Neural progenitor cell (in vitro differentiated cells): ENCODE results near the gene MAP3K2.

Experiments used
- CTCF ChIP-seq: fragments of 200-600 bp; sonication (generic); IDR thresholded peaks from 2 replicates; pipeline ENCODE4 v1.5.1; 2017; ENCODE audit warnings: antibody characterized with exemption, mild to moderate bottlenecking
- EZH2 ChIP-seq: fragments of 200-600 bp; sonication (generic); IDR thresholded peaks from 2 replicates; pipeline ENCODE4 v1.6.1; 2017; ENCODE audit warnings: antibody characterized with exemption, mild to moderate bottlenecking, moderate library complexity
- EZH2phosphoT487 ChIP-seq: fragments of 200-600 bp; sonication (generic); IDR thresholded peaks from 2 replicates; pipeline ENCODE4 v1.6.1; 2017; ENCODE audit warnings: antibody characterized with exemption

- TF ChIP-seq CTCF: no peak
- no peak for TF ChIP-seq EZH2
- no peak for TF ChIP-seq EZH2phosphoT487
Measured at GRCh38 chr2:127404466-127405254, 16.9 kb upstream of the MAP3K2 start.
